Effector memory CD8-positive, alpha-beta T cell (primary cell): Measurements from ENCODE around the gene METTL25.

Experiments used
- ATAC-seq: fragments of 150-1000 bp; cut with Tn5 transposase; replicated peaks from 2 replicates; pipeline ENCODE4 v1.10.0; 2021; ENCODE audit warnings: mild to moderate bottlenecking, moderate library complexity
- DNase-seq, 3 experiments: peaks; one replicate each; pipeline ENCODE4 v3.0.0; 2021
- H3K27ac Mint-ChIP-seq, 2 donors: one replicate each; pipeline ENCODE4 v1.8.0; 2022; ENCODE audit warnings: mild to moderate bottlenecking in 2 of 2, mixed read lengths in 2 of 2, moderate library complexity in 2 of 2
- H3K27me3 Mint-ChIP-seq, 2 donors: one replicate each; pipeline ENCODE4 v1.8.0; 2022; ENCODE audit warnings: mixed read lengths in 2 of 2
- H3K36me3 Mint-ChIP-seq: one replicate; pipeline ENCODE4 v1.8.0; 2022; ENCODE audit warnings: mild to moderate bottlenecking, moderate library complexity, mixed read lengths; ENCODE audit not compliant: insufficient read depth
- H3K4me1 Mint-ChIP-seq, 2 donors: one replicate each; pipeline ENCODE4 v1.8.0; 2022; ENCODE audit warnings: low read depth in 2 of 2, mixed read lengths in 2 of 2
- H3K4me3 Mint-ChIP-seq, 2 donors: one replicate each; pipeline ENCODE4 v1.8.0; 2022; ENCODE audit warnings: mild to moderate bottlenecking in 2 of 2, mixed read lengths in 2 of 2, moderate library complexity in 2 of 2
- H3K9me3 Mint-ChIP-seq, 2 donors: one replicate each; pipeline ENCODE4 v1.8.0; 2022; ENCODE audit warnings: mixed read lengths in 2 of 2

The METTL25 gene

DNA sequence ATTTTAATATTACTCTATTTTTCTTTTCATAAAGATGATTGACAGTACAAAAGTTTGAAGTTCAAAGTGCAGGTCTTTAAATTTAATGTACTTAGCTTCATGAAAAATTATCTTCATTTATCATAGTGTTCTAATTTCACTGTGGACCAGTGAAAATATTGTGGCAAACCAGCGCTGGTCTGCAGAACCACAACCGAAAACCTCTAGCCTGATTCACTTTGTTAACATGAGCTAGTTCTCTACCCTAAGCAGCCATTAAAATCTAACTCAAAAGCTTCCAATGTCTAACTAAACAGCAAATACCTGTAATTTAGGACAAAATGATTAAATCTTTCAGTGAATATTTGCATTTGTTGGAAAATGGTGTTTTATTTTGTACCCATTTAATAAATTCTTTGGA lies 167.3 kb downstream of the METTL25 start:
- H3K4me1 Mint-ChIP-seq: no peaks in the 10 kb centered on the region
- H3K4me3 Mint-ChIP-seq: no peak overlapping the region
- no peak for DNase-seq
- H3K9me3 Mint-ChIP-seq: no peaks in the 10 kb centered on the region
- H3K27ac Mint-ChIP-seq: no peak overlapping the region
- no peaks in the 10 kb centered on the region for H3K36me3 Mint-ChIP-seq
- no peaks in the 10 kb centered on the region for H3K27me3 Mint-ChIP-seq
- ATAC-seq: no peak

DNA sequence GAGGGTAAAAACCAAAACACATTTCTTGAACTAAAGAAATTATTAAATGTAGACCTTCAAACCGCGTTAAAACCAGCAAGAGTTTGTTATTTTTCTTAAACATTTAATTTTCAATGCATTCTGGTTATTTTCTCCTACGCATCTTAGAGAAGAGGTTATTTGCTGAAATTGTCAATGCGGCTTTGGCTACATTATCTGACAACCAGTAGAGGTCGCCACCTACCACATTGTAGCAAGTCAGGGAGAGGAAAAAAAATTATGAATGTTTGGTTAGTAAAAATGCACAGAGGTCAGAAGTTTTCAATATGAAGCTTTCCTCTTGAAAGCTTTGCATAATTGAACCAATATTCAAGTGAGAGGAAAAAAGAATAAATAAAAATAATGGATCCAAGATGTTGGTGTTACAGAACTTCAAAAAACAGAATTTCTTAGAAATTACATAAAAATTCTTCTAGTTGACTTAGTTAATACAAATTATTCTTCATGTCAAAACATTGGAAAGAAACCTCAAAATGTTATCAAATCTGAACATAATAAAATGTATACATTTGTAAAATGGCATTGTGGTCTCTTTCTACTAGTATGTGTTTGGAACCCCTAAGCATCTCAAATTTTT lies 168.9 kb downstream of the METTL25 start:
- ATAC-seq (no peak), DNase-seq (no peak)
- Mint-ChIP-seq H3K27me3 (no peaks in the 10 kb centered on the region), H3K4me3 (no peak overlapping the region), H3K9me3 (no peaks in the 10 kb centered on the region), H3K36me3 (no peaks in the 10 kb centered on the region), H3K27ac (no peak overlapping the region), H3K4me1 (no peaks in the 10 kb centered on the region)
